Activated B cell treated with CpG ODN at 0.5 μM for 24 hours (primary cell): Measurements from ENCODE around the gene KRI1. TPM values are rescaled to one million over a fixed set of nuclear protein-coding genes. Genes with fewer than 3 reads are reported as not detected.
A peak's percentile ranks its signal among the peaks of the same experiment; 100 is the strongest.

Source experiments
- ATAC-seq: fragments of 200-7000 bp; cut with Tn5 transposase; one replicate; pipeline ENCODE4 v1.10.0; 2021; ENCODE audit warnings: low read depth, mild to moderate bottlenecking, moderate library complexity
- CTCF ChIA-PET: fragments of 350-600 bp; sonication (Branson Sonifier 250); formaldehyde crosslinking; loops from one replicate; lab custom pipeline; 2021; ENCODE audit warnings: antibody characterized with exemption; lab: Charles Lee
- POLR2A ChIA-PET: fragments of 350-600 bp; sonication (Branson Sonifier 250); formaldehyde crosslinking; loops from one replicate; lab custom pipeline; 2021; ENCODE audit warnings: antibody characterized with exemption; lab: Charles Lee
- DNase-seq: peaks from one replicate; pipeline ENCODE4 v3.0.0; 2022
- H3K27ac Mint-ChIP-seq: one replicate; pipeline ENCODE4 v1.8.0; 2020; ENCODE audit warnings: mixed read lengths
- H3K27me3 Mint-ChIP-seq: one replicate; pipeline ENCODE4 v1.8.0; 2021; ENCODE audit warnings: mixed read lengths
- H3K36me3 Mint-ChIP-seq: one replicate; pipeline ENCODE4 v1.8.0; 2021; ENCODE audit warnings: low read depth, mixed read lengths
- H3K4me1 Mint-ChIP-seq: one replicate; pipeline ENCODE4 v1.8.0; 2021; ENCODE audit warnings: mixed read lengths
- H3K4me3 Mint-ChIP-seq: one replicate; pipeline ENCODE4 v1.8.0; 2020; ENCODE audit warnings: mild to moderate bottlenecking, mixed read lengths
- H3K9me3 Mint-ChIP-seq: one replicate; pipeline ENCODE4 v1.8.0; 2020; ENCODE audit warnings: mixed read lengths
- CTCF ChIP-seq: fragments of 200-600 bp; IDR thresholded peaks from one replicate; pipeline ENCODE4 v1.8.0; 2022; ENCODE audit warnings: antibody characterized with exemption, mild to moderate bottlenecking
- intact Hi-C: fragments of 100-400 bp; cut with micrococcal nuclease; formaldehyde crosslinking; loops from one replicate; pipeline ENCODE4 v1.15.1; 2024
- total RNA-seq: library from RNA; stranded (reverse); gene quantifications from 2 replicates; pipeline ENCODE4 v1.2.3, GENCODE V29; 2022

Gene KRI1
- total RNA-seq, 1 donor from 2014 or later, result 48.1 TPM

- Mint-ChIP-seq H3K27ac (no peak overlapping the region), H3K36me3 (peaks cover 38% of the 10 kb centered on the region), H3K4me3 (no peak overlapping the region), H3K9me3 (no peaks in the 10 kb centered on the region), H3K4me1 (peaks cover 15% of the 10 kb centered on the region), H3K27me3 (no peaks in the 10 kb centered on the region)
- POLR2A ChIA-PET, result interaction anchor here (0.7 kb wide), 1 partner anchor 57 kb away, joined by 7 read pairs; no protein-coding TSS in a partner anchor
- no peak for TF ChIP-seq CTCF
- CTCF ChIA-PET, result interaction anchor here (0.8 kb wide), 1 partner anchor 15 kb away, joined by 3 read pairs; no protein-coding TSS in a partner anchor
- intact Hi-C loops, result no loop called here
- no peak for DNase-seq
- no peak for ATAC-seq
These were observed 19.0 kb downstream of the KRI1 start for GRCh38 chr19:10546817-10547216.

GRCh38 chr19:10544753-10545251, 21.0 kb downstream of the KRI1 start:
- ChIA-PET CTCF (no interaction called here), POLR2A (interaction anchor here (3.0 kb wide), 1 partner anchor 9 kb away, joined by 16 read pairs; no protein-coding TSS in a partner anchor)
- intact Hi-C loops, result no loop called here
- peaks cover 15% of the 10 kb centered on the region for H3K4me1 Mint-ChIP-seq
- peak overlapping the region; percentile 86 for H3K4me3 Mint-ChIP-seq
- peaks cover 3% of the 10 kb centered on the region for H3K27me3 Mint-ChIP-seq
- H3K27ac Mint-ChIP-seq, result peak overlapping the region; percentile 72
- DNase-seq (no peak), ATAC-seq (no peak)
- TF ChIP-seq CTCF, result no peak
- H3K36me3 Mint-ChIP-seq, result peaks cover 22% of the 10 kb centered on the region
- H3K9me3 Mint-ChIP-seq, result no peaks in the 10 kb centered on the region

GRCh38 chr19:10544242-10544752, 21.5 kb downstream of the KRI1 start:
- TF ChIP-seq CTCF, result no peak
- CTCF ChIA-PET, result no interaction called here
- peaks cover 15% of the 10 kb centered on the region for H3K4me1 Mint-ChIP-seq
- DNase-seq (peak; percentile 29), ATAC-seq (peak; percentile 3)
- peak overlapping the region; percentile 86 for H3K4me3 Mint-ChIP-seq
- no peaks in the 10 kb centered on the region for H3K9me3 Mint-ChIP-seq
- peaks cover 19% of the 10 kb centered on the region for H3K36me3 Mint-ChIP-seq
- H3K27ac Mint-ChIP-seq, result peak overlapping the region; percentile 72
- POLR2A ChIA-PET, result interaction anchor here (3.0 kb wide), 1 partner anchor 9 kb away, joined by 16 read pairs; no protein-coding TSS in a partner anchor
- intact Hi-C loops, result no loop called here
- peaks cover 3% of the 10 kb centered on the region for H3K27me3 Mint-ChIP-seq

- ATAC-seq (peak; percentile 88), DNase-seq (peak; percentile 79)
- Mint-ChIP-seq H3K27me3 (peaks cover 9% of the 10 kb centered on the region), H3K4me1 (peaks cover 18% of the 10 kb centered on the region), H3K36me3 (peaks cover 12% of the 10 kb centered on the region), H3K27ac (peak within 1 kb of the TSS; percentile 72), H3K9me3 (no peaks in the 10 kb centered on the region), H3K4me3 (peak within 1 kb of the TSS; percentile 86)
- ChIA-PET CTCF (interaction anchor here (2.5 to 2.9 kb wide), 2 partner anchors 24 to 29 kb away, joined by 16 to 23 read pairs; partner anchors contain the start of genes CDKN2D and KRI1), POLR2A (interaction anchor here (0.5 to 3.0 kb wide), 11 partner anchors 10 to 831 kb away, joined by 3 to 16 read pairs (median 5); partner anchors contain the start of genes CDKN2D and QTRT1)
- intact Hi-C loops, result loop anchor here (1.0 kb wide), 2 partner anchors 23 to 41 kb away; partner anchors contain the start of gene KRI1
- no peak for TF ChIP-seq CTCF
These were observed 22.2 kb downstream of the KRI1 start, which contains the start of gene ATG4D for GRCh38 chr19:10543420-10544241. Gene ATG4D (plus strand): TSS chr19:10543904. CDS start chr19:10544091, 187 bp downstream.
